RWPE1 (cell line): ENCODE measurements around the gene BBS10.

Source experiments
- CTCF ChIA-PET: fragments of 350-600 bp; sonication (Branson Sonifier 250); formaldehyde crosslinking; extraction: SDS; loops from one replicate; lab custom pipeline; 2021; lab: Yijun Ruan, JAX
- POLR2A ChIA-PET: fragments of 400-600 bp; formaldehyde crosslinking; extraction: SDS; loops from one replicate; lab custom pipeline; 2020; ENCODE audit warnings: antibody characterized with exemption; ENCODE audit not compliant: low non-redundant PET; lab: Yijun Ruan, JAX
- DNase-seq: peaks from one replicate; pipeline ENCODE4 v3.0.0; 2012; ENCODE audit warnings: low spot score
- H3K27ac ChIP-seq: fragments of 450-650 bp; 2 replicates; pipeline ENCODE4 v1.5.1; 2017
- CTCF ChIP-seq: fragments of 450-650 bp; conservative IDR thresholded peaks from 2 replicates; pipeline ENCODE4 v1.5.1; 2017; ENCODE audit warnings: low read depth, mild to moderate bottlenecking

The BBS10 gene

GRCh38 chr12:76316468-76316867 lies 31.7 kb downstream of the BBS10 start:
- CTCF ChIA-PET = no interaction called here
- TF ChIP-seq CTCF = no peak
- H3K27ac ChIP-seq = no peak overlapping the region
- DNase-seq = no peak
- POLR2A ChIA-PET = no interaction called here

GRCh38 chr12:76313299-76313698 lies 34.9 kb downstream of the BBS10 start:
- POLR2A ChIA-PET = no interaction called here
- TF ChIP-seq CTCF = no peak
- CTCF ChIA-PET = no interaction called here
- H3K27ac ChIP-seq = no peak overlapping the region
- no peak for DNase-seq

GRCh38 chr12:76312315-76312714 lies 35.9 kb downstream of the BBS10 start:
- ChIA-PET CTCF (interaction anchor here (0.6 kb wide), 1 partner anchor 878 kb away, joined by 3 read pairs; no protein-coding TSS in a partner anchor), POLR2A (no interaction called here)
- no peak for DNase-seq
- no peak for TF ChIP-seq CTCF
- no peak overlapping the region for H3K27ac ChIP-seq

GRCh38 chr12:76311796-76312195 lies 36.4 kb downstream of the BBS10 start:
- POLR2A ChIA-PET = no interaction called here
- CTCF ChIA-PET = interaction anchor here (0.6 kb wide), 1 partner anchor 878 kb away, joined by 3 read pairs; no protein-coding TSS in a partner anchor

GRCh38 chr12:76310110-76310509 lies 38.1 kb downstream of the BBS10 start:
- ChIA-PET CTCF (no interaction called here), POLR2A (no interaction called here)
- no peak for TF ChIP-seq CTCF
- no peak overlapping the region for H3K27ac ChIP-seq
- DNase-seq = peak; percentile 65

More at GRCh38 chr12:76311796-76312195, 36.4 kb downstream of the BBS10 start:
- no peak for DNase-seq
- no peak overlapping the region for H3K27ac ChIP-seq
- TF ChIP-seq CTCF = no peak

- ChIA-PET POLR2A (no interaction called here), CTCF (no interaction called here)
- DNase-seq = no peak
- no peak overlapping the region for H3K27ac ChIP-seq
- no peak for TF ChIP-seq CTCF
Measured at GRCh38 chr12:76308866-76309265, 39.3 kb downstream of the BBS10 start.
